Immature natural killer cell (primary cell): ENCODE results near the gene LKAAEAR1. TPM values are rescaled to one million over a fixed set of nuclear protein-coding genes. Genes with fewer than 3 reads are reported as not detected.
"Not testable (repeated sequence)": the region's sequence is repeated elsewhere in the genome, so short reads cannot be mapped to it uniquely, and the experiment has no call there.

Source experiments
- DNase-seq, 3 donors: peaks; one replicate each; pipeline ENCODE4 v3.0.0; 2022; ENCODE audit warnings: mixed read lengths in 1 of 3
- H3K27ac Mint-ChIP-seq, 6 donors: one replicate each; pipeline ENCODE4 v1.8.0; 2020; ENCODE audit warnings: mixed read lengths in 6 of 6, mild to moderate bottlenecking in 5 of 6, inconsistent platforms in 4 of 6, moderate library complexity in 3 of 6
- H3K27me3 Mint-ChIP-seq, 3 donors: one replicate each; pipeline ENCODE4 v1.8.0; 2020 to 2021; ENCODE audit warnings: low read depth in 3 of 3, mild to moderate bottlenecking in 3 of 3, mixed read lengths in 3 of 3, moderate library complexity in 3 of 3, inconsistent platforms in 1 of 3
- H3K36me3 Mint-ChIP-seq, 3 donors: one replicate each; pipeline ENCODE4 v1.8.0; 2020; ENCODE audit warnings: mixed read lengths in 3 of 3, inconsistent platforms in 2 of 3, mild to moderate bottlenecking in 2 of 3
- H3K4me1 Mint-ChIP-seq, 2 donors: one replicate each; pipeline ENCODE4 v1.8.0; 2020; ENCODE audit warnings: inconsistent platforms in 2 of 2, mild to moderate bottlenecking in 2 of 2, mixed read lengths in 2 of 2, moderate library complexity in 1 of 2
- H3K4me3 Mint-ChIP-seq, 5 donors: one replicate each; pipeline ENCODE4 v1.8.0; 2020; ENCODE audit warnings: mild to moderate bottlenecking in 5 of 5, mixed read lengths in 5 of 5, inconsistent platforms in 3 of 5, moderate library complexity in 3 of 5
- H3K9me3 Mint-ChIP-seq, 6 donors: one replicate each; pipeline ENCODE4 v1.8.0; 2020; ENCODE audit warnings: mild to moderate bottlenecking in 6 of 6, mixed read lengths in 6 of 6, inconsistent platforms in 4 of 6, moderate library complexity in 3 of 6
- polyA plus RNA-seq, 3 donors: library from polyadenylated mRNA; unstranded; fragments of 300-500 nt; fragmentation: Illumina TruSeq; gene quantifications; one replicate each; pipeline ENCODE4 v1.2.3, GENCODE V29; 2021

LKAAEAR1 gene
- polyA plus RNA-seq, 3 donors from 2014 or later, result not detected

GRCh38 chr20:64096535-64096934 is 12.3 kb upstream of the LKAAEAR1 start:
- H3K4me1 Mint-ChIP-seq, result peaks cover 2 to 4% of the 10 kb centered on the region in 2 donors
- no peaks in the 10 kb centered on the region for H3K9me3 Mint-ChIP-seq
- peaks cover 0 to 9% (median 6%) of the 10 kb centered on the region in 3 donors for H3K27me3 Mint-ChIP-seq
- H3K4me3 Mint-ChIP-seq, result no peak overlapping the region
- DNase-seq, result no peak
- peaks cover 0 to 4% (median 0%) of the 10 kb centered on the region in 3 donors for H3K36me3 Mint-ChIP-seq
- H3K27ac Mint-ChIP-seq, result peak overlapping the region in 2 of 6 donors; percentile 0

- Mint-ChIP-seq H3K27ac (no peak overlapping the region), H3K27me3 (peaks cover 0 to 6% (median 4%) of the 10 kb centered on the region in 3 donors), H3K9me3 (no peaks in the 10 kb centered on the region), H3K4me1 (peaks cover 0 to under 1% of the 10 kb centered on the region in 2 donors), H3K4me3 (no peak overlapping the region), H3K36me3 (peaks cover 0 to 4% (median 0%) of the 10 kb centered on the region in 3 donors)
- DNase-seq, result no peak
Measured at GRCh38 chr20:64095927-64096326, 11.7 kb upstream of the LKAAEAR1 start.

- Mint-ChIP-seq H3K4me3 (no peak overlapping the region), H3K27me3 (peaks cover 0 to 6% (median 3%) of the 10 kb centered on the region in 3 donors), H3K27ac (no peak overlapping the region), H3K36me3 (peaks cover 0 to 4% (median 0%) of the 10 kb centered on the region in 3 donors), H3K9me3 (no peaks in the 10 kb centered on the region), H3K4me1 (no peaks in the 10 kb centered on the region)
- DNase-seq, result no peak
Measured at GRCh38 chr20:64095455-64095854, 11.3 kb upstream of the LKAAEAR1 start.

- H3K27me3 Mint-ChIP-seq, result peaks cover 0 to 8% (median 5%) of the 10 kb centered on the region in 3 donors
- H3K4me3 Mint-ChIP-seq, result no peak overlapping the region
- no peaks in the 10 kb centered on the region for H3K4me1 Mint-ChIP-seq
- H3K27ac Mint-ChIP-seq, result no peak overlapping the region
- H3K9me3 Mint-ChIP-seq, result no peaks in the 10 kb centered on the region
- DNase-seq, result no peak
- H3K36me3 Mint-ChIP-seq, result peaks cover 0 to 4% (median 0%) of the 10 kb centered on the region in 3 donors
Measured at GRCh38 chr20:64093013-64093503, 8.9 kb upstream of the LKAAEAR1 start.

GRCh38 chr20:64092258-64093012 is 8.2 kb upstream of the LKAAEAR1 start:
- Mint-ChIP-seq H3K9me3 (peaks cover 0 to 4% (median 0%) of the 10 kb centered on the region in 6 donors), H3K27ac (no peak overlapping the region), H3K36me3 (peaks cover 0 to 4% (median 0%) of the 10 kb centered on the region in 3 donors), H3K4me3 (no peak overlapping the region), H3K27me3 (peaks cover 0 to 8% (median 5%) of the 10 kb centered on the region in 3 donors), H3K4me1 (no peaks in the 10 kb centered on the region)
- DNase-seq, result no peak

GRCh38 chr20:64091770-64092169 is 7.6 kb upstream of the LKAAEAR1 start:
- no peaks in the 10 kb centered on the region for H3K4me1 Mint-ChIP-seq
- no peak for DNase-seq
- H3K36me3 Mint-ChIP-seq, result peaks cover 0 to 2% (median 0%) of the 10 kb centered on the region in 3 donors
- no peak overlapping the region for H3K4me3 Mint-ChIP-seq
- no peak overlapping the region for H3K27ac Mint-ChIP-seq
- peaks cover 0 to 8% (median 5%) of the 10 kb centered on the region in 3 donors for H3K27me3 Mint-ChIP-seq
- H3K9me3 Mint-ChIP-seq, result peaks cover 0 to 4% (median 0%) of the 10 kb centered on the region in 6 donors

- Mint-ChIP-seq H3K4me3 (no peak overlapping the region), H3K4me1 (no peaks in the 10 kb centered on the region), H3K27ac (no peak overlapping the region), H3K27me3 (peaks cover 0 to 8% (median 5%) of the 10 kb centered on the region in 3 donors), H3K9me3 (peaks cover 0 to 4% (median 0%) of the 10 kb centered on the region in 6 donors), H3K36me3 (no peaks in the 10 kb centered on the region)
- DNase-seq, result no peak
Measured at GRCh38 chr20:64091340-64091739, 7.1 kb upstream of the LKAAEAR1 start.

- H3K4me3 Mint-ChIP-seq, result no peak overlapping the region
- no peak overlapping the region for H3K27ac Mint-ChIP-seq
- no peaks in the 10 kb centered on the region for H3K4me1 Mint-ChIP-seq
- H3K9me3 Mint-ChIP-seq, result peaks cover 0 to 4% (median 0%) of the 10 kb centered on the region in 6 donors
- no peaks in the 10 kb centered on the region for H3K36me3 Mint-ChIP-seq
- peaks cover 5 to 13% (median 5%) of the 10 kb centered on the region in 3 donors for H3K27me3 Mint-ChIP-seq
- DNase-seq, result no peak
Measured at GRCh38 chr20:64090165-64090564, 6.0 kb upstream of the LKAAEAR1 start.

- H3K36me3 Mint-ChIP-seq, H3K4me1 Mint-ChIP-seq, H3K9me3 Mint-ChIP-seq, H3K27ac Mint-ChIP-seq, H3K4me3 Mint-ChIP-seq, DNase-seq: not testable (repeated sequence)
- H3K27me3 Mint-ChIP-seq, result peaks cover 5 to 18% (median 11%) of the 10 kb centered on the region in 3 donors
Measured at GRCh38 chr20:64088586-64088985, 4.4 kb upstream of the LKAAEAR1 start.

- not testable (repeated sequence) for H3K9me3 Mint-ChIP-seq, H3K36me3 Mint-ChIP-seq, H3K27ac Mint-ChIP-seq
Measured at GRCh38 chr20:64087226-64087825, 3.1 kb upstream of the LKAAEAR1 start.

GRCh38 chr20:64086801-64087200 is 2.6 kb upstream of the LKAAEAR1 start:
- Mint-ChIP-seq H3K4me3 (no peak overlapping the region), H3K27ac (no peak overlapping the region), H3K36me3 (no peaks in the 10 kb centered on the region), H3K9me3 (peaks cover 0 to 4% (median 0%) of the 10 kb centered on the region in 6 donors), H3K4me1 (peaks cover 10% of the 10 kb centered on the region in 2 donors), H3K27me3 (peaks cover 5 to 18% (median 8%) of the 10 kb centered on the region in 3 donors)
- DNase-seq, result no peak

More at GRCh38 chr20:64087226-64087825, 3.1 kb upstream of the LKAAEAR1 start:
- H3K4me1 Mint-ChIP-seq, result peaks cover 10% of the 10 kb centered on the region in 2 donors
- H3K4me3 Mint-ChIP-seq, DNase-seq: not testable (repeated sequence)
- H3K27me3 Mint-ChIP-seq, result peaks cover 5 to 18% (median 9%) of the 10 kb centered on the region in 3 donors

- no peak for DNase-seq
- Mint-ChIP-seq H3K4me1 (peaks cover 17 to 18% of the 10 kb centered on the region in 2 donors), H3K27ac (no peak overlapping the region), H3K9me3 (peaks cover 0 to 4% (median 0%) of the 10 kb centered on the region in 6 donors), H3K27me3 (peaks cover 5 to 13% (median 12%) of the 10 kb centered on the region in 3 donors), H3K4me3 (peak overlapping the region; percentile 80 to 87 (median 85)), H3K36me3 (no peaks in the 10 kb centered on the region)
Measured at GRCh38 chr20:64084685-64085152, 521 bp upstream of the LKAAEAR1 start.

GRCh38 chr20:64083378-64083803 is 807 bp downstream of the LKAAEAR1 start:
- peaks cover 0 to 4% (median 0%) of the 10 kb centered on the region in 6 donors for H3K9me3 Mint-ChIP-seq
- H3K27me3 Mint-ChIP-seq, result peaks cover 5 to 12% (median 10%) of the 10 kb centered on the region in 3 donors
- peaks cover 18% of the 10 kb centered on the region in 2 donors for H3K4me1 Mint-ChIP-seq
- DNase-seq, result peak; percentile 54 to 58 (median 56)
- H3K27ac Mint-ChIP-seq, result no peak overlapping the region
- H3K36me3 Mint-ChIP-seq, result no peaks in the 10 kb centered on the region
- peak overlapping the region; percentile 62 to 79 (median 68) for H3K4me3 Mint-ChIP-seq
